Stimulated activated CD4-positive, alpha-beta T cell treated with anti-CD3 and anti-CD28 coated beads, TNF-alpha, amount 100 ng/mL, for 24 hours (primary cell): ENCODE data around the gene POU1F1.
A peak's percentile ranks its signal among the peaks of the same experiment; 100 is the strongest.
"Not testable (repeated sequence)": the region's sequence is repeated elsewhere in the genome, so short reads cannot be mapped to it uniquely, and the experiment has no call there.

ENCODE experiments used
- DNase-seq, 3 experiments: peaks; one replicate each; pipeline ENCODE4 v3.0.0-alpha.2; 2020; ENCODE audit warnings: low read depth in 3 of 3

The POU1F1 gene

GRCh38 chr3:87276484-87276883, at the start of gene POU1F1:
Gene POU1F1 (minus strand): TSS chr3:87276584. CDS start chr3:87276462, 122 bp downstream.
- DNase-seq = no peak

GRCh38 chr3:87324609-87325008, 48.2 kb upstream of the POU1F1 start:
- DNase-seq = no peak

- DNase-seq = no peak
These were observed 44.6 kb upstream of the POU1F1 start for GRCh38 chr3:87320756-87321626.

- no peak for DNase-seq
These were observed 42.2 kb upstream of the POU1F1 start for GRCh38 chr3:87318617-87319021.

- no peak for DNase-seq
These were observed 41.4 kb upstream of the POU1F1 start for GRCh38 chr3:87317779-87318178.

GRCh38 chr3:87313641-87314040, 37.3 kb upstream of the POU1F1 start:
- DNase-seq = no peak

GRCh38 chr3:87311309-87311708, 34.9 kb upstream of the POU1F1 start:
- no peak for DNase-seq

- DNase-seq = no peak
These were observed 33.2 kb upstream of the POU1F1 start for GRCh38 chr3:87309601-87310000.

GRCh38 chr3:87307805-87308204, 31.4 kb upstream of the POU1F1 start:
- no peak for DNase-seq

GRCh38 chr3:87305517-87305916, 29.1 kb upstream of the POU1F1 start:
- no peak for DNase-seq

GRCh38 chr3:87305031-87305430, 28.6 kb upstream of the POU1F1 start:
- not testable (repeated sequence) for DNase-seq

GRCh38 chr3:87298111-87298718, 21.8 kb upstream of the POU1F1 start:
- no peak for DNase-seq

- no peak for DNase-seq
These were observed 12.1 kb upstream of the POU1F1 start for GRCh38 chr3:87288446-87288845.

GRCh38 chr3:87287011-87287410, 10.6 kb upstream of the POU1F1 start:
- no peak for DNase-seq

- DNase-seq = no peak
These were observed 3.6 kb downstream of the POU1F1 start for GRCh38 chr3:87272718-87273341.

- no peak for DNase-seq
These were observed 5.3 kb downstream of the POU1F1 start for GRCh38 chr3:87270908-87271700.

- DNase-seq = no peak
These were observed 6.7 kb downstream of the POU1F1 start for GRCh38 chr3:87269723-87270122.

GRCh38 chr3:87268646-87269211, 7.7 kb downstream of the POU1F1 start:
- no peak for DNase-seq

- DNase-seq = no peak
These were observed 8.3 kb downstream of the POU1F1 start for GRCh38 chr3:87267953-87268645.

- no peak for DNase-seq
These were observed 14.5 kb downstream of the POU1F1 start for GRCh38 chr3:87261925-87262324.

- DNase-seq = peak; percentile 12 to 19 (median 17)
These were observed 16.1 kb downstream of the POU1F1 start for GRCh38 chr3:87260270-87260669.
